ENCODE measurements around the gene ASB2. TPM values are rescaled to one million over a fixed set of nuclear protein-coding genes. Genes with fewer than 3 reads are reported as not detected.

Gene ASB2
- total RNA-seq, 1 donor from 2014 or later = 251 TPM

- intact Hi-C loops (cut with micrococcal nuclease) = no loop called here
- peaks cover 28% of the 10 kb centered on the region for H3K4me1 ChIP-seq
- no peak for TF ChIP-seq CTCF (IDR thresholded peaks at IDR 0.05; ENCODE audit: borderline replicate concordance)
- no peaks in the 10 kb centered on the region for H3K9me3 ChIP-seq (replicated peaks)
- no peak overlapping the region for H3K27ac ChIP-seq (replicated peaks)
- H3K36me3 ChIP-seq = peaks cover 85% of the 10 kb centered on the region
- peak overlapping the region; percentile 46 for H3K4me3 ChIP-seq
- H3K27me3 ChIP-seq (ENCODE audit: low read depth) = peaks cover 17% of the 10 kb centered on the region
- no peak for DNase-seq
Measured at GRCh38 chr14:93938751-93939303, 37.5 kb downstream of the ASB2 start.

DNA sequence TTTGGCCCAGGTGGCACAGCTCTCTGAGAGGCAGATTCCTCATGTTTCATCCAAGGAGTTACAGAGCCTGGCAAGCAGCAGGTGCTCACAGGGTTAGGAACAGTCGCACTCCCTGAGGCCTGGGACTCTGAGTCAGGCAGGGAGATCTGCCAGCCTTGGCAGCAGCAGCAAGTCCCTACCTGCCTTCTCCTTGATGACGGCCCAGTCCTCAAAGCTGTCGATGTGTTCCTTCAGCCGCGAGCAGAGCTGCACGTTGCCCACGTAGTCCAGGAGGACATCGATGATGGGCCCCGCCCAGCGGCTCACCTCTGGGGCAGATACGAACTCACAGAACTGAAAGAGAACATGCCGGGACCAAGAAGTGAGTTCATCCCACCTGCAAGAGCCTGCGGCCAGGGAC is 38.9 kb downstream of the ASB2 start:
- TF ChIP-seq CTCF (IDR thresholded peaks at IDR 0.05; ENCODE audit: borderline replicate concordance) = no peak
- no peaks in the 10 kb centered on the region for H3K9me3 ChIP-seq (replicated peaks)
- peaks cover 86% of the 10 kb centered on the region for H3K36me3 ChIP-seq
- intact Hi-C loops (cut with micrococcal nuclease) = no loop called here
- H3K4me1 ChIP-seq = peaks cover 28% of the 10 kb centered on the region
- no peak for DNase-seq
- H3K27ac ChIP-seq (replicated peaks) = peak overlapping the region; percentile 6
- no peak overlapping the region for H3K4me3 ChIP-seq
- peaks cover 17% of the 10 kb centered on the region for H3K27me3 ChIP-seq (ENCODE audit: low read depth)

- Histone ChIP-seq H3K9me3 (replicated peaks) (no peaks in the 10 kb centered on the region), H3K27ac (replicated peaks) (no peak overlapping the region), H3K4me3 (no peak overlapping the region), H3K4me1 (peaks cover 26% of the 10 kb centered on the region), H3K27me3 (ENCODE audit: low read depth) (peaks cover 17% of the 10 kb centered on the region), H3K36me3 (peaks cover 85% of the 10 kb centered on the region)
- no peak for TF ChIP-seq CTCF (IDR thresholded peaks at IDR 0.05; ENCODE audit: borderline replicate concordance)
- DNase-seq = no peak
- intact Hi-C loops (cut with micrococcal nuclease) = no loop called here
Measured at GRCh38 chr14:93936926-93937325, 39.4 kb downstream of the ASB2 start.

- intact Hi-C loops (cut with micrococcal nuclease) = no loop called here
- peaks cover 80% of the 10 kb centered on the region for H3K36me3 ChIP-seq
- peaks cover 17% of the 10 kb centered on the region for H3K27me3 ChIP-seq (ENCODE audit: low read depth)
- H3K27ac ChIP-seq (replicated peaks) = no peak overlapping the region
- H3K4me1 ChIP-seq = peaks cover 22% of the 10 kb centered on the region
- no peaks in the 10 kb centered on the region for H3K9me3 ChIP-seq (replicated peaks)
- no peak overlapping the region for H3K4me3 ChIP-seq
- no peak for DNase-seq
- no peak for TF ChIP-seq CTCF (IDR thresholded peaks at IDR 0.05; ENCODE audit: borderline replicate concordance)
Measured at GRCh38 chr14:93936245-93936644, 40.1 kb downstream of the ASB2 start.

GRCh38 chr14:93935213-93935612 is 41.2 kb downstream of the ASB2 start:
- no peak for TF ChIP-seq CTCF (IDR thresholded peaks at IDR 0.05; ENCODE audit: borderline replicate concordance)
- Histone ChIP-seq H3K27me3 (ENCODE audit: low read depth) (peaks cover 17% of the 10 kb centered on the region), H3K4me1 (peaks cover 21% of the 10 kb centered on the region), H3K27ac (replicated peaks) (no peak overlapping the region), H3K4me3 (no peak overlapping the region), H3K9me3 (replicated peaks) (no peaks in the 10 kb centered on the region), H3K36me3 (peaks cover 73% of the 10 kb centered on the region)
- intact Hi-C loops (cut with micrococcal nuclease) = no loop called here
- no peak for DNase-seq

Measured in left ventricle myocardium inferior (tissue), 1 donor.